ENCODE measurements around the gene CD320. TPM values are rescaled to one million over a fixed set of nuclear protein-coding genes. Genes with fewer than 3 reads are reported as not detected.
"Not testable (repeated sequence)": the region's sequence is repeated elsewhere in the genome, so short reads cannot be mapped to it uniquely, and the experiment has no call there.

Gene CD320
- total RNA-seq, 1 donor from 2014 or later = 31.0 TPM

GRCh38 chr19:8343483-8343844, 35.3 kb upstream of the CD320 start:
- Histone ChIP-seq H3K4me1 (peaks cover 44% of the 10 kb centered on the region), H3K9me3 (no peaks in the 10 kb centered on the region), H3K36me3 (no peaks in the 10 kb centered on the region), H3K27ac (peak overlapping the region; percentile 97), H3K4me3 (peak overlapping the region; percentile 79), H3K27me3 (ENCODE audit: low read depth) (peaks cover 4% of the 10 kb centered on the region)
- intact Hi-C loops (cut with DNase I) = no loop called here
- no peak for DNase-seq
- TF ChIP-seq CTCF (IDR thresholded peaks at IDR 0.05) = no peak
- no peak for ATAC-seq

GRCh38 chr19:8342684-8343482, 34.7 kb upstream of the CD320 start, which contains the start of gene KANK3:
Gene KANK3, minus strand, starts transcription at chr19:8343262. Its CDS starts 5,434 bp downstream, at chr19:8337828.
- Histone ChIP-seq H3K36me3 (no peaks in the 10 kb centered on the region), H3K27me3 (ENCODE audit: low read depth) (peaks cover 4% of the 10 kb centered on the region), H3K9me3 (no peaks in the 10 kb centered on the region), H3K4me3 (peak within 1 kb of the TSS; percentile 79), H3K4me1 (peaks cover 44% of the 10 kb centered on the region), H3K27ac (peak within 1 kb of the TSS; percentile 97)
- intact Hi-C loops (cut with DNase I) = no loop called here
- no peak for TF ChIP-seq CTCF (IDR thresholded peaks at IDR 0.05)
- DNase-seq (peak; percentile 99), ATAC-seq (peak; percentile 98 to 99)

- peaks cover 44% of the 10 kb centered on the region for H3K4me1 ChIP-seq
- H3K36me3 ChIP-seq = no peaks in the 10 kb centered on the region
- no peak for DNase-seq
- no peak for ATAC-seq
- TF ChIP-seq CTCF (IDR thresholded peaks at IDR 0.05) = no peak
- H3K4me3 ChIP-seq = peak overlapping the region; percentile 79
- H3K9me3 ChIP-seq = no peaks in the 10 kb centered on the region
- H3K27me3 ChIP-seq (ENCODE audit: low read depth) = peaks cover 4% of the 10 kb centered on the region
- H3K27ac ChIP-seq = peak overlapping the region; percentile 97
- intact Hi-C loops (cut with DNase I) = no loop called here
Measured at GRCh38 chr19:8342316-8342683, 34.1 kb upstream of the CD320 start.

DNA sequence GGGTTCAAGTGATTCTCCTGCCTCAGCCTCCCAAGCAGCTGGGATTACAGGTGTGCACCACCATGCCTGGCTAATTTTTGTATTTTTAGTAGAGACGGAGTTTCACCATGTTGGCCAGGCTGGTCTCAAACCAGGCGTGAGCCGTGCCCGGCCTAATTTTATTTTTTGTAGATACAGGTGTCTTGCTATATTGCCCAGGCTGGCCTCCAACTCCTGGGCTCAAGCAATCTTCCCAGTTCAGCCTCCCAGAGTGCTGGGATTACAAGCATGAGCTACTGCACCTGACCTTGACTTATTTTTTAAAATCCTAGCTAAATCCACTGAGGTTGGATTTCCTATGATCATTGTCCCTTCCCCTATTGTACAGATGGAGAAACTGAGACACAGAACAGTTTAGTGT, 33.3 kb upstream of the CD320 start:
- DNase-seq; H3K27me3 ChIP-seq (ENCODE audit: low read depth); H3K36me3 ChIP-seq; ATAC-seq; intact Hi-C loops (cut with DNase I); H3K9me3 ChIP-seq: not testable (repeated sequence)
- H3K27ac ChIP-seq = peak overlapping the region; percentile 97
- H3K4me3 ChIP-seq = peak overlapping the region; percentile 79
- H3K4me1 ChIP-seq = peaks cover 44% of the 10 kb centered on the region

DNA sequence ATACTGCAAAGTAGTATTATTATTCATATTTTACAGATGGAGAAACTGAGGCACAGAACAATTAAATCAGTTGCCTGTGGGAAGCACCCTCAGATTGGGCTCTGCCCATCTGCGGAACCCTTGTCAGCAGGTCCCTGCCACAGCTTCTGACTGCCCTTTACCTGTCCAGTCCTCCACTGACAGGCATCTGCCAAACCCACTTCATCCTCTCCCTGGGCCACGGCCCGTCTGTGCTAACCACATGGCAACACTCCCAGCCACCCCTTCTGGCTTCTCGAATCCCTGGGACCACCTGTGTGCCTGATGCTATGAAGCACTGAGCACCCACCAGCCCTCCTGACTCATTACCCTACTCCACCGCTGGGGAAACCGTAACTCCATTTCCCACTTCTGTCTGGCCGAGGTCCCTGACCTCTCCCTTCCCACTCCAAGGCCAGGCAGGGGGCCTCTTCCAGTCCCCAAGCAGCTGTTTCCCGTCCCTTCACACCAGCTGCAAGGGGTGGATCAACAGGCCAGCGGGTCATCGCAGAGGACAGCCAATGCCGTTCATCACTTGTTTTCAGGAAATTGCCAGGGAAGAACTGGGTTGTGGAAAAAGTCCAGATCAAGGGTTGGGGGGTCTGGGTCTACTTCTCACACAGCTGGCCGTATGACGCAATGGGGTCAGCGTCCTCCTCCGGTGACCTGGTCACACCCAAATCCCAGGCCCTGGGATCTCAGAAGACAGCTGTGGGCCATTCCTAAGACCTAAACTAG, 32.4 kb upstream of the CD320 start:
- Histone ChIP-seq H3K4me3 (peak overlapping the region; percentile 79), H3K36me3 (no peaks in the 10 kb centered on the region), H3K27me3 (ENCODE audit: low read depth) (peaks cover 8% of the 10 kb centered on the region), H3K4me1 (peaks cover 44% of the 10 kb centered on the region), H3K27ac (peak overlapping the region; percentile 97), H3K9me3 (no peaks in the 10 kb centered on the region)
- ATAC-seq (peak; percentile 45 to 59), DNase-seq (peak; percentile 75)
- peak; percentile 35 for TF ChIP-seq CTCF (IDR thresholded peaks at IDR 0.05)
- intact Hi-C loops (cut with DNase I) = no loop called here

DNA sequence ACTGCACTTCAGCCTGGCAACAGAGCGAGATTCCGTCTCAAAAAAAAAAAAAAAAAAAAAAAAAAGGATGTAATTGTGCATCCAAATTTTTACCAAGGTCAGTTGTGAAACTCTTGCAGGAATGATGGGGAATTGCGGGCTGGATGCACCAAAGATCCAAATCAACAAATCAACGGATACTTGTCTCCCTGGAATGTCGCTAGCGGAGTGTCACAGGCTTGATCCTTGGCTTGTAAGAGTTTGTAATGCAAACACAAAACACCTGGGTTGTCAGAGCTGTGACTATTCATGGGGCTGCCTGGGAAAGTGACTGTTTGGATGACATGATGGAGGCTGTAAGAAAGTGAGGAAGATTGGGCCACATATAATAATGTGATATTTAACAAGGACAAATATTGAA, 30.7 kb upstream of the CD320 start:
- DNase-seq = no peak
- peaks cover 53% of the 10 kb centered on the region for H3K4me1 ChIP-seq
- intact Hi-C loops (cut with DNase I) = no loop called here

More for the DNA sequence above, 30.7 kb upstream of the CD320 start:
- Histone ChIP-seq H3K4me3 (no peak overlapping the region), H3K36me3 (peaks cover 7% of the 10 kb centered on the region), H3K27ac (no peak overlapping the region), H3K9me3 (no peaks in the 10 kb centered on the region), H3K27me3 (ENCODE audit: low read depth) (peaks cover 22% of the 10 kb centered on the region)
- no peak for TF ChIP-seq CTCF (IDR thresholded peaks at IDR 0.05)
- ATAC-seq = no peak

Data from lower lobe of right lung (tissue), 2 donors.